GM21619 (cell line): ENCODE results near the gene INSYN2A.

Experiments used
- ATAC-seq: cut with Tn5 transposase; IDR thresholded peaks from one replicate; pipeline ENCODE4 v1.9.1; 2021; ENCODE audit not compliant: unreplicated experiment

INSYN2A gene

DNA sequence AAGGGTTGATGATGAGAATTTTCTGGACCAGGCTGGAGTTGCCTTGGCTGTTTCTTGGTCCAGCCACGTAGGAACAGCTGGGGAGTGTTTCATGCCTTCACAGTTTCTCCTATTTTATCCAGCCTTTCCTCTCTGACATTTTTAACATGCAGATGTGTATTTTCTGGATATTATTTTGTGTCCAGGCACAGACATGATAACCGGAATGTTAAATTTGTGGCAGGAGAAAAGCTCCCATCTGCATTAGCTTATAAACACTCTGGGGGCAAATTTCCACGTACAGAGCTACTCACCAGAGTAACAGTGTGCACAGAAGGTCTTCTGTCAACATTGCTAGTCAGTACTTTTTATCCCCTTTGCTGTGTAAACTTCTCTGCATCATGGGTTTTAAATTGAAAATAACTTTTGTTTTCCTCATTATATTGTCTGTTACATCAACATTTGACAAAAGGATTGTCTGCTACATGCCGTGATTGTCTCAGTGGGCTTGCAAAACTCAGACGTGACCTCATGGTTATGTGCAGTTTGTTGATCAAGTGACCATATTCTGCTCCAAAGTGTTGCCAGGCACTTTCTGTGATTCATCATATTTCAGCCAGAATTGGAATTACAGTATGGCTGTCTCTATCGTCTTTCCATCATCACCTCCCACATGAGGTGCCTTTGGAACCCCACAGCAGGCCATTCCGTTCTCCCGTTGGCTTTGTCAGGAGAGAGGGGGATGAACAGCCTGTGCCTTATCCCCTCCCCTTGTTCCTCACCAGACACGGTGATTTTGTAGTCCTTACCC, 41.4 kb downstream of the INSYN2A start:
- ATAC-seq, result no peak

DNA sequence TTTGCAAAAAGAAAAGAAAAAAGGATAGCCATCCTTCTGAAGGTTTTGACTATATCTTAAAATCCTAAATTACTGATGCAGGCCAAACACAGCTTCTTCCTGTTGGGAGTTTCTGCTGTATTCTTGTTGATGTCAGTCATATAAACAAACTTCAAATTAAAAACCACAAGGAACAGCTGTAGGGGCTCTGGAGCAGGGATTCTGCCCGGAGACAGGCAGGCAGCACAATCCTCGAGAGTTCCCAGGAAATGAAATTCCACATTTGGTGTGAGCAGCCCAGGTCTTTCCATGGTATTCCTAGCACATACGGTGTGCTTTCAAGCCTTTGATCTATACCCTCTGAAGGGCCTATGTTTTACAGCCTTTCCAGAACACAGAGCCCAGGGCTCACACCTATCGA, 43.2 kb downstream of the INSYN2A start:
- ATAC-seq, result no peak

DNA sequence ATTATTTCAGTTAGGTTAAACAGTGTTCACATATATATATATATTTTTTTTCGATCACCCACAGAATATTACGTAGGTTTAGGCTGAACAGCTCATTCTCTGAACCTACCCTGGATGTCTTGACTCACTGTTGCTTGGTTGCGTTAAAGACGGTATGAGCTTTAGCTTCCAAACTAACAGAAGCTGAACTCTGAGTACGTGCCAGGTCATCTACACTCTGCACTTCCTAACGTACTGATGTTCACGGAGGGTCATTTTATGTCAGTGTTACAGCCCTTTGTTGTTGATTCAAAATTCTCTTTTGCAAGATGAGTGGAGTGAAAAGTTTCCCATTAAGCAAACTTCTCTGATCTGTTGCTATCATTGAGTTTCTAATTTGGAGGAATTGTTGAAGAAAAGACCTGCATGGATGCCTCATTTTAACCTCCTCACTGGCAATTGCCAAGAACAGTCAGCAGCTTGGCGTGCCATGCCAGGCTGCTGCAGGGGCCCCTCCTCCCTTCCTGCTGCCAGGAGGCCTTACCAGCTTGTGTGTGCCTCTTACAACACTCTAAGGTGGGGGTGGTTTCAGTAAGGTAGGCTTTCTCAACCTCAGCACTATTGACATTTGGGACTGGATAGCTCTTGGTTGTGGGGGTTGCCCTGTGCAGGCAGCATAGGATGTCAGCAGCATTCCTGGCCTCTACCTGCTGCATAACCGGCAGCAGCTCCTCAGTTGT, 44.3 kb downstream of the INSYN2A start:
- no peak for ATAC-seq

DNA sequence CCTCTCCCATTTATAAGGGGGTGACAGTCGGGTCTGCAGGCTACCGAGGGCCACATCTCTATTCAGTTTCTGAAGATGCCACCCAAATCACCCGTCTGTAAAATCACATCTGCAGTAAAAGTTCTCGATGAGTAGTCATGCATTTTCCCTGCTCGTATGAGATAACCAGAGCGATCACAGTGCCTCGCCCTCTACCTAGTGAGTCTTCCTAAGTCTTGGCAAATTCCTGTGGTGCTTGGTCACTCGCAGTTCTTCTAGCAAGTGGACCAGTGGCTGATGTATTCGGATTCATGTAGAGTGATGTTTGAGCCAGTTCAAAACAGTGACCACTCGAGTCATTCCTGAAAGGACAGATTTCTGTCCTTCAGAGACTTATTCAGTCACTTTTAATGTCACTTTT, 44.9 kb downstream of the INSYN2A start:
- no peak for ATAC-seq

DNA sequence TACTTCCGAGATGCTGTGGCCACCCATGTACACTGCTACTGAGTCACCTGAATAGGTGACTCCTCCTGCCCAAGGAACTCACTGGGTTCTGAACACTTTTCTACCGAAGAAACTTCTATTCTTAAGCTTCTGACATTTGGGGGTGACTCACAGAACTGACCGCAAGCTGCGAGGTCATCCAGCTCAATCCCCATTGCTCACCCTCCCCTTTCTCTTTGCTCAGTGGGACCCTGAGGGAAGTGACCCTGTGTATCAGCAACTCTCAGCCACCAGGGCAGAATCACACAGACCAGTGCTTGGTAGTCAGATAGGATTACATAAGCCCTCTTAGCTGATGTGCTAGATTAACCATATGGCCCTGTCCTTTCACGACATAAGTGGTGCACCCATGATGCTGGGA, 46.3 kb downstream of the INSYN2A start:
- no peak for ATAC-seq

DNA sequence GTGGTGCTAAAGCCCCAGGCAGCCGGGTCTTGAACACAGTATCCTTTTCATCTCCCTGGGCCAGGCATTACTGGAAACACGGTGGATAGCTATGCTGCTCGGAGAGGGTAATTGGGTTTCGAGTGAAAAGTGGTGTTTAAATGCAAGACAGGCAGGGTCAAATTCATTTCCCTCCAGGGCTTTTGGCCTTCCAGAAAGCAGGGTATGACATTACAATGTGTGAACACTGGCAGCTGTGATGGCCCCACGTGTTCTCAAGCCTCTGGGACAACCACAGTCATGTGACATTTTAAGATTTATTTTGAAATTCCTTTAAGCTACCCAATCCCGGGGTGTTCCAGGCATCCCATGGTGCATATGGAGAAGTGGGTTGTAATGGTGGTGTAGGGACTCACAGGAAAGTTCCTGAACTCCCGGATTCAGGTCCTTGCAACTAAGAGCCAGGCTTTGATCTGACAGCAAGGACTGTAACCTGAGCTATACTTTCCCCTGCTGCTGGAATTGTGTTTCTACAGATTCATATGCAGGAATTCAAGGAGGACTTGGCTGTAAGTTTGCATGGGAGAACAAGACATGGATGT, 46.8 kb downstream of the INSYN2A start:
- no peak for ATAC-seq

DNA sequence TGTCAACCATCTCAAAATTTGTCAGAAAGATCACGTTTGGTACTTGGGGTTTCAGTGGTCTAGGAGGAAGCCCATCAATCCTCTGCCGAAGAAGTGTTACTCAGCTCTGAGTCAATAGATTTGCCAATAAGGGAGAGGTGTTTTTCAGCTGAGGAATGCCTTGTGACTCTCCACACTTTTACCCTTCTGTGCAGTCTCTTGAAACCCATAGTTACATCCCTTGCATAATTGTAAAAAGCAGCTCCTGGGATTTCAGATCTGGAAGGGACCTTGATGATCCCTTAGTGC, 47.5 kb downstream of the INSYN2A start:
- no peak for ATAC-seq

DNA sequence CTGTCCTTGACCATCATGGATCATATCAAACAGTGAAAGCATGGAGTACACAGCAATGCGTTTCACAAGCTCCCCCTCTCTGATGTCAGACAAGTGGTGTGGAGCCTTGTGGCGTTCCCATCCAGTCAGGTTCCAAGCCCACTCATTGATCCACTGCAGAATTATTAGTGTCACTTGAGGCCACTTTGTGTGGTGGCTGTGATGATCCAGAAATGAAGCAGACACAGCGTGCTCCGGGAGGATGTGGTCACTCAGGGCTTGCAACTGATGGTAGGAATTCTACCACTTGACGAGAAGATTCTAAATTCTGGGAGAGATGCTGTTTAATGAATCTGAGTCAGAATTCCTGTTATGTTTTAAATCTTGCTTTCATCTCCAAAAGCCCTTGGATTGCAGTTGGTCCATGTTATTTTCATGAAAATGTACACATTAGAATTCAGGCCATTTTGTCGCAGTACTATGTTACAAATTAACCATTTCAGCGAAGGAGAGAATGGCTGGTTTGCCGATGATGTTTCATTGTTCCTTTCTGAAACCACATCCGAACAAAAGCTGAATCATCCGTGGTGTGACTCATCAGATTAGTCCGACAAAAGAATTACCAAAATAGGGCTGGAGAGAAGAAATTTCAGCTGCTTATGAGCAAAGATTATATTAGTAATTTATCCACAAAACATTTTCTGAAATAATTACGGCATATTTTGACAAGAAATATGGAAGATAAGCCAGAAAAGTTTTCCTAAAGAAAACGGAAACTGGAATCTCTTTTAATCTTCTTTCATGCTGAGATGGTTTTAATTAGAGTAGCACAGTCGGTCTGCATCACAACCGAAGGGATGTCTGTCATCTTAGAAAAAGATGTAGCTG, 48.1 kb downstream of the INSYN2A start:
- ATAC-seq, result no peak

DNA sequence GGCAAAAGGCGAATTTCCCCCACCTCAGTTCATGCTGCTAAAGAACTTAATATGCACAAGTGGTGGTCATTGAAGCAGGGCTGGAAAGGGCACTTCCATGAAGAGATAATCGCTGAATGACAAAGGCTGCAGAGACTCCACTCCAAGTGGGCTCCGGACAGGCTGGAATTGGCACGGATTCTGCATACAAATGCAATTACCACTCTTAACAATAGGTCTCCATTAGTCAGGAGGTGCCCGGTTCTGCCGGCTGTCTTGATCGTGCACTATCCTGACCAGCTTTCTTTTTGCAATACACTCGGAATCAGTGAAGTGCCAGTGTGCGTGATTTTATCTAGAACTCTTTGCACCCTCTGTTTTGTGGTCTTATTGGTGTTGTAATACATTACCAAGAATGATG, 49.7 kb downstream of the INSYN2A start:
- no peak for ATAC-seq
